Spleen (tissue), 7 donors: ENCODE measurements around the gene TSC22D1.

Experiments used
- CTCF ChIP-seq, 11 experiments: fragments of 200-600 bp in 7 of 11; fragments of 450-650 bp in 4 of 11; sonication (generic) in 4 of 11; IDR thresholded peaks in 8 of 11; conservative IDR thresholded peaks in 3 of 11; 1 replicate in 7 of 11; 2 replicates in 4 of 11; pipeline versions ENCODE4 v1.4.0 to v1.8.0; 2016 to 2021; ENCODE audit warnings: antibody characterized with exemption in 11 of 11, inconsistent platforms in 4 of 11, mild to moderate bottlenecking in 1 of 11
- POLR2A ChIP-seq, 3 donors: fragments of 450-650 bp; IDR thresholded peaks; one replicate each; pipeline ENCODE4 v1.5.1; 2017; ENCODE audit warnings: antibody characterized with exemption in 3 of 3, mild to moderate bottlenecking in 1 of 3
- POLR2AphosphoS5 ChIP-seq, 3 donors: sonication (generic); formaldehyde crosslinking; IDR thresholded peaks; one replicate each; pipeline ENCODE4 v1.5.1; 2017; ENCODE audit warnings: antibody characterized with exemption in 3 of 3
- donor health status: DM: no; HTN: no; CAD: no; lungs with moderate emphysema.
- donor health status: DM: no; HTN: no; CAD: no.
- donor health status: DM: no; HTN: no; CAD: no.

- no peak for TF ChIP-seq CTCF (IDR thresholded peaks at IDR 0.05 in 8 of 11, conservative IDR thresholded peaks at IDR 0.05 in 3 of 11)
- no peak for TF ChIP-seq POLR2A (IDR thresholded peaks at IDR 0.05)
- no peak for TF ChIP-seq POLR2AphosphoS5 (IDR thresholded peaks at IDR 0.05)
Observed at GRCh38 chr13:44575035-44575434, 1.1 kb downstream of the TSC22D1 start.
